ENCODE data around the gene POLR1D. TPM values are rescaled to one million over a fixed set of nuclear protein-coding genes. Genes with fewer than 3 reads are reported as not detected.

The POLR1D gene
- total RNA-seq, 1 donor, result 156 TPM

- H3K9me3 ChIP-seq (ENCODE audit: low read depth, low read length), result no peaks in the 10 kb centered on the region
- H3K4me3 ChIP-seq (ENCODE audit: low read length), result no peak overlapping the region
- H3K4me1 ChIP-seq (ENCODE audit: insufficient read depth, low read length), result peaks cover 3% of the 10 kb centered on the region
- H3K27me3 ChIP-seq (ENCODE audit: insufficient read depth, low read length), result no peaks in the 10 kb centered on the region
Observed at GRCh38 chr13:27600711-27601110, 21.0 kb upstream of the POLR1D start.

- Histone ChIP-seq H3K27me3 (ENCODE audit: insufficient read depth, low read length) (no peaks in the 10 kb centered on the region), H3K9me3 (ENCODE audit: low read depth, low read length) (no peaks in the 10 kb centered on the region), H3K4me1 (ENCODE audit: insufficient read depth, low read length) (peaks cover 3% of the 10 kb centered on the region), H3K4me3 (ENCODE audit: low read length) (no peak overlapping the region)
Observed at GRCh38 chr13:27601208-27601607, 20.5 kb upstream of the POLR1D start.

GRCh38 chr13:27601803-27602202 is 19.9 kb upstream of the POLR1D start:
- H3K4me1 ChIP-seq (ENCODE audit: insufficient read depth, low read length), result peaks cover 3% of the 10 kb centered on the region
- no peak overlapping the region for H3K4me3 ChIP-seq (ENCODE audit: low read length)
- no peaks in the 10 kb centered on the region for H3K27me3 ChIP-seq (ENCODE audit: insufficient read depth, low read length)
- H3K9me3 ChIP-seq (ENCODE audit: low read depth, low read length), result no peaks in the 10 kb centered on the region

GRCh38 chr13:27605099-27605498 is 16.6 kb upstream of the POLR1D start:
- Histone ChIP-seq H3K27me3 (ENCODE audit: insufficient read depth, low read length) (no peaks in the 10 kb centered on the region), H3K9me3 (ENCODE audit: low read depth, low read length) (no peaks in the 10 kb centered on the region), H3K4me1 (ENCODE audit: insufficient read depth, low read length) (peaks cover 6% of the 10 kb centered on the region), H3K4me3 (ENCODE audit: low read length) (no peak overlapping the region)

- H3K9me3 ChIP-seq (ENCODE audit: low read depth, low read length), result no peaks in the 10 kb centered on the region
- H3K27me3 ChIP-seq (ENCODE audit: insufficient read depth, low read length), result no peaks in the 10 kb centered on the region
- H3K4me1 ChIP-seq (ENCODE audit: insufficient read depth, low read length), result peaks cover 6% of the 10 kb centered on the region
- H3K4me3 ChIP-seq (ENCODE audit: low read length), result no peak overlapping the region
Observed at GRCh38 chr13:27605610-27606200, 16.0 kb upstream of the POLR1D start.

GRCh38 chr13:27607125-27607524 is 14.6 kb upstream of the POLR1D start:
- Histone ChIP-seq H3K4me3 (ENCODE audit: low read length) (no peak overlapping the region), H3K27me3 (ENCODE audit: insufficient read depth, low read length) (no peaks in the 10 kb centered on the region), H3K9me3 (ENCODE audit: low read depth, low read length) (no peaks in the 10 kb centered on the region), H3K4me1 (ENCODE audit: insufficient read depth, low read length) (peaks cover 6% of the 10 kb centered on the region)

- Histone ChIP-seq H3K27me3 (ENCODE audit: insufficient read depth, low read length) (no peaks in the 10 kb centered on the region), H3K4me3 (ENCODE audit: low read length) (no peak overlapping the region), H3K4me1 (ENCODE audit: insufficient read depth, low read length) (peaks cover 2% of the 10 kb centered on the region), H3K9me3 (ENCODE audit: low read depth, low read length) (no peaks in the 10 kb centered on the region)
Observed at GRCh38 chr13:27613628-27614027, 8.1 kb upstream of the POLR1D start.

GRCh38 chr13:27617881-27618321 is 3.8 kb upstream of the POLR1D start:
- H3K27me3 ChIP-seq (ENCODE audit: insufficient read depth, low read length), result no peaks in the 10 kb centered on the region
- no peaks in the 10 kb centered on the region for H3K9me3 ChIP-seq (ENCODE audit: low read depth, low read length)
- H3K4me1 ChIP-seq (ENCODE audit: insufficient read depth, low read length), result peaks cover 28% of the 10 kb centered on the region
- H3K4me3 ChIP-seq (ENCODE audit: low read length), result no peak overlapping the region

GRCh38 chr13:27619093-27619727 is 2.5 kb upstream of the POLR1D start:
- Histone ChIP-seq H3K4me1 (ENCODE audit: insufficient read depth, low read length) (peaks cover 36% of the 10 kb centered on the region), H3K27me3 (ENCODE audit: insufficient read depth, low read length) (no peaks in the 10 kb centered on the region), H3K4me3 (ENCODE audit: low read length) (peak overlapping the region; percentile 82), H3K9me3 (ENCODE audit: low read depth, low read length) (no peaks in the 10 kb centered on the region)

- Histone ChIP-seq H3K27me3 (ENCODE audit: insufficient read depth, low read length) (no peaks in the 10 kb centered on the region), H3K4me3 (ENCODE audit: low read length) (peak overlapping the region; percentile 82), H3K9me3 (ENCODE audit: low read depth, low read length) (no peaks in the 10 kb centered on the region), H3K4me1 (ENCODE audit: insufficient read depth, low read length) (peaks cover 37% of the 10 kb centered on the region)
Observed at GRCh38 chr13:27619728-27620376, 1.8 kb upstream of the POLR1D start.

GRCh38 chr13:27620377-27621115 is 1.1 kb upstream of the POLR1D start, which contains the start of gene LNX2:
TSS of gene LNX2 (minus strand) at chr13:27620529. CDS start at chr13:27581703, 38,826 bp downstream.
- peaks cover 40% of the 10 kb centered on the region for H3K4me1 ChIP-seq (ENCODE audit: insufficient read depth, low read length)
- no peaks in the 10 kb centered on the region for H3K9me3 ChIP-seq (ENCODE audit: low read depth, low read length)
- H3K4me3 ChIP-seq (ENCODE audit: low read length), result peak within 1 kb of the TSS; percentile 82
- H3K27me3 ChIP-seq (ENCODE audit: insufficient read depth, low read length), result no peaks in the 10 kb centered on the region

- Histone ChIP-seq H3K9me3 (ENCODE audit: low read depth, low read length) (no peaks in the 10 kb centered on the region), H3K4me1 (ENCODE audit: insufficient read depth, low read length) (peaks cover 40% of the 10 kb centered on the region), H3K4me3 (ENCODE audit: low read length) (peak overlapping the region; percentile 82), H3K27me3 (ENCODE audit: insufficient read depth, low read length) (no peaks in the 10 kb centered on the region)
Observed at GRCh38 chr13:27621116-27621365, 651 bp upstream of the POLR1D start.

GRCh38 chr13:27622102-27622820 is 569 bp downstream of the POLR1D start:
- no peaks in the 10 kb centered on the region for H3K27me3 ChIP-seq (ENCODE audit: insufficient read depth, low read length)
- no peaks in the 10 kb centered on the region for H3K9me3 ChIP-seq (ENCODE audit: low read depth, low read length)
- peak overlapping the region; percentile 82 for H3K4me3 ChIP-seq (ENCODE audit: low read length)
- H3K4me1 ChIP-seq (ENCODE audit: insufficient read depth, low read length), result peaks cover 40% of the 10 kb centered on the region

GRCh38 chr13:27622881-27623280 is 1.2 kb downstream of the POLR1D start:
- H3K4me1 ChIP-seq (ENCODE audit: insufficient read depth, low read length), result peaks cover 40% of the 10 kb centered on the region
- no peaks in the 10 kb centered on the region for H3K27me3 ChIP-seq (ENCODE audit: insufficient read depth, low read length)
- H3K9me3 ChIP-seq (ENCODE audit: low read depth, low read length), result no peaks in the 10 kb centered on the region
- no peak overlapping the region for H3K4me3 ChIP-seq (ENCODE audit: low read length)

GRCh38 chr13:27624071-27624470 is 2.4 kb downstream of the POLR1D start:
- H3K9me3 ChIP-seq (ENCODE audit: low read depth, low read length), result no peaks in the 10 kb centered on the region
- peaks cover 34% of the 10 kb centered on the region for H3K4me1 ChIP-seq (ENCODE audit: insufficient read depth, low read length)
- no peaks in the 10 kb centered on the region for H3K27me3 ChIP-seq (ENCODE audit: insufficient read depth, low read length)
- no peak overlapping the region for H3K4me3 ChIP-seq (ENCODE audit: low read length)

Measured in mononuclear cell (primary cell).